SK-N-MC (cell line): ENCODE measurements around the gene PDE9A.

Experiments used
- DNase-seq: peaks from one replicate; pipeline ENCODE4 v3.0.0-alpha.2; 2011; ENCODE audit warnings: low read depth, low spot score
- H3K27ac ChIP-seq: fragments of 200-600 bp; sonication (generic); 2 replicates; pipeline ENCODE4 v1.5.1; 2016; ENCODE audit warnings: mixed run types
- H3K36me3 ChIP-seq: fragments of 200-600 bp; sonication (generic); 2 replicates; pipeline ENCODE4 v1.6.1; 2017; ENCODE audit warnings: antibody characterized with exemption, low read length, mixed read lengths; ENCODE audit not compliant: insufficient read depth
- H3K4me3 ChIP-seq: fragments of 200-600 bp; sonication (generic); 2 replicates; pipeline ENCODE4 v1.5.1; 2016
- H3K9ac ChIP-seq: fragments of 200-600 bp; sonication (generic); 2 replicates; pipeline ENCODE4 v1.8.0; 2017; ENCODE audit warnings: mixed run types, mixed read lengths; ENCODE audit not compliant: insufficient read length
- H3K9me3 ChIP-seq: fragments of 200-600 bp; sonication (generic); 2 replicates; pipeline ENCODE4 v1.6.1; 2017; ENCODE audit warnings: low read depth, mild to moderate bottlenecking, antibody characterized with exemption, low read length, moderate library complexity, mixed read lengths
- EZH2 ChIP-seq: fragments of 200-600 bp; sonication (generic); IDR thresholded peaks from one replicate; pipeline ENCODE4 v1.6.1; 2017; ENCODE audit warnings: antibody characterized with exemption
- FOXP2 ChIP-seq: optimal IDR thresholded peaks from 2 replicates; pipeline ENCODE3; 2011; ENCODE audit warnings: mild to moderate bottlenecking, moderate library complexity; ENCODE audit not compliant: insufficient read depth; ENCODE audit errors: extremely low read length, control extremely low read depth
- POLR2AphosphoS5 ChIP-seq: IDR thresholded peaks from 2 replicates; pipeline ENCODE4 v1.6.1; 2012; ENCODE audit warnings: mild to moderate bottlenecking, low read depth, low read length, borderline replicate concordance

PDE9A gene

GRCh38 chr21:42769820-42770716, 116.6 kb downstream of the PDE9A start:
- no peak for TF ChIP-seq POLR2AphosphoS5
- no peak for TF ChIP-seq EZH2
- TF ChIP-seq FOXP2 = no peak
- H3K27ac ChIP-seq = no peak overlapping the region
- no peak overlapping the region for H3K9ac ChIP-seq
- H3K9me3 ChIP-seq = no peaks in the 10 kb centered on the region
- no peak for DNase-seq
- peaks cover 28% of the 10 kb centered on the region; the same call in 1 of the 2 replicates for H3K36me3 ChIP-seq
- H3K4me3 ChIP-seq = no peak overlapping the region

DNA sequence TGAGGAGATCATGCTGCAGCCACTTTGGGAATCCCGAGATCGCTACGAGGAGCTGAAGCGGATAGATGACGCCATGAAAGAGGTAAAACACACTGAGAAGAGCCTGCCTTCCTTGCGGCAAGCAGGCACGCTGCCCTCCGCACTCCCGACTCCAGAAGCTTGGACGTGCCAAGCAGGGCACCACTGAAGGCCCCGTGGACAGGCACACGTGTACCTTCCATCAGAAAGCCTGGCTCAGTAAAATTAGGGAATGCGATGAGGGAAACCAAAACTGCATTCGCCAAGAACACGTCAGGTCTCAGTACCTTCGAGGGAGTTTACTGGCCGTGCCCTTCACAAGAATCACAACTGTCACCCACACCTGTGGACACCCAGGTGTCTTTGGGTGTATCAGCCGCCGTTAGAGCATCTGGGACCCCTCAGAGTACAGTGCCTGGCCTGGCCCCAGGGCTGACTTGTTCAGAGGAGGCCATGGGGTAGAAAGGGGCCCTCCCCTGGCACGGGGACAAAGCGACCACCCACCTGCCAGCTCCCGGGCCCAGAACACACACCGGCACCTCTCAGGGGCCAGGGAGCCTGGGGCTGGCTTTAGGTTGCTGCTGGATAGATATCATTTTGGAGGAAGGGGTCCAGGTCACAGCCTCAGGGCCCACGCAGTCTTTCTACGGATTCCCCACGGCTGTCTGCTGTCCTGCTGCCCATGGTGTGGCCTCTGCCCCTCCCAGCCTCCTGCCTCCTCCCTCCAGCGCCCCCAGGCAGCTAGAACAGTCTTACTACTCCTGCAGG, 117.5 kb downstream of the PDE9A start:
- Histone ChIP-seq H3K4me3 (no peak overlapping the region), H3K9ac (no peak overlapping the region), H3K36me3 (peaks cover 24% of the 10 kb centered on the region; the same call in 1 of the 2 replicates), H3K9me3 (no peaks in the 10 kb centered on the region), H3K27ac (no peak overlapping the region)
- TF ChIP-seq FOXP2 (no peak), POLR2AphosphoS5 (no peak), EZH2 (no peak)
- no peak for DNase-seq

DNA sequence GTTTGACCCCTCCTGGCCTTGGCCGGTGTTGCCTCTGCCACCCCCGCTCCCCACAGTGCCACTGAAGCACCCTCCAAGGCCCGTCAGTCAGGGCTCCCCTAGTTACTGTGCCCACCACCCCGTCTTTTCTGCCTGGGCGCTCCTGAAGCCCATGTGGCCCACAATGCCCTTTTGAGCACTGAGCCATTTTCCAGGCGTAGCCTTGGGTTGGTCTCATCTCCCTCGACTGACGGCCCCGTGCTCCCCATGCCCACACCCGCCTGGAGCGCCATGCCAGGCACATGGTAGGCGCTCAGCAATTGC, 118.0 kb downstream of the PDE9A start:
- Histone ChIP-seq H3K36me3 (peaks cover 24% of the 10 kb centered on the region; the same call in 1 of the 2 replicates), H3K9me3 (no peaks in the 10 kb centered on the region), H3K9ac (no peak overlapping the region), H3K27ac (no peak overlapping the region), H3K4me3 (no peak overlapping the region)
- no peak for DNase-seq
- no peak for TF ChIP-seq FOXP2
- no peak for TF ChIP-seq EZH2
- TF ChIP-seq POLR2AphosphoS5 = no peak

GRCh38 chr21:42775123-42775522, 121.7 kb downstream of the PDE9A start:
- no peak overlapping the region for H3K4me3 ChIP-seq
- TF ChIP-seq POLR2AphosphoS5 = no peak
- TF ChIP-seq FOXP2 = no peak
- no peaks in the 10 kb centered on the region for H3K9me3 ChIP-seq
- H3K27ac ChIP-seq = no peak overlapping the region
- H3K9ac ChIP-seq = no peak overlapping the region
- DNase-seq = no peak
- H3K36me3 ChIP-seq = peaks cover 9% of the 10 kb centered on the region; the same call in 1 of the 2 replicates

GRCh38 chr21:42775891-42776290, 122.5 kb downstream of the PDE9A start:
- DNase-seq = no peak
- H3K27ac ChIP-seq = no peak overlapping the region
- no peak for TF ChIP-seq FOXP2
- H3K9ac ChIP-seq = no peak overlapping the region
- no peaks in the 10 kb centered on the region for H3K9me3 ChIP-seq
- no peak overlapping the region for H3K4me3 ChIP-seq
- peaks cover 3% of the 10 kb centered on the region; the same call in 1 of the 2 replicates for H3K36me3 ChIP-seq

DNA sequence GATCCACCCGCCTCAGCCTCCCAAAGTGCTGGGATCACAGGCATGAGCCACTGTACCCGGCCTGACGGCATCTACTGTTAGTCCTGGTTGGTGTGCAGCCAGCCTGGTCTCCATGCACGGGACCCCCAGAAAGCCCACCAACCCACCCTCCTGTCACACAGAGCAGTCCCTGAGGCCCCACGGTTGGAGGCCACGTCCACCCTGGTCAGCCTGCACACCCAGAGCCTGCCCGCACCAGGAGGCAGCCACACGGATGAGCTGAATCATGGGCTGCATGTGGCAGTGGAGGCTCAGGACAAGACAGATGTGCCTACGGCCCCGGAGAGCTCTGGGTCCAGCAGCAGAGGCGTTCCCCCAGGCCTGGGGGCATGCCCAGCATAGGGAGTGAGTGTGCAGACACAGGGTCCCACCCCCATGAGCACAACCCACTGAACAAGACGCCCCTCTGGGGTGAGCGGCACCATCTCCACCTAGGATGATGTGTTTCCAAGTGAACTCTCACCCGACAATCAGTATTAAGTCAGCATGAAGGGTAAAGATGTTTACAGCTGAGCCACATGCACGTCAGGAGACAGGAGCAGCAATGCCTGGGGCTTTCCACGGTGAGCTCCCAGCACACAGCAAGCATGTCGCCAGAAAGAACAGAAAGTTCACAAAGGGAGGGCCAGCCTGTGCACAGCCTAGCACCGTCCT, 123.8 kb downstream of the PDE9A start:
- H3K27ac ChIP-seq = no peak overlapping the region
- H3K9ac ChIP-seq = no peak overlapping the region
- H3K4me3 ChIP-seq = no peak overlapping the region
- DNase-seq = no peak
- no peaks in the 10 kb centered on the region for H3K9me3 ChIP-seq
- no peaks in the 10 kb centered on the region; the same call in 1 of the 2 replicates for H3K36me3 ChIP-seq
- no peak for TF ChIP-seq FOXP2
- TF ChIP-seq POLR2AphosphoS5 = no peak
- no peak for TF ChIP-seq EZH2

DNA sequence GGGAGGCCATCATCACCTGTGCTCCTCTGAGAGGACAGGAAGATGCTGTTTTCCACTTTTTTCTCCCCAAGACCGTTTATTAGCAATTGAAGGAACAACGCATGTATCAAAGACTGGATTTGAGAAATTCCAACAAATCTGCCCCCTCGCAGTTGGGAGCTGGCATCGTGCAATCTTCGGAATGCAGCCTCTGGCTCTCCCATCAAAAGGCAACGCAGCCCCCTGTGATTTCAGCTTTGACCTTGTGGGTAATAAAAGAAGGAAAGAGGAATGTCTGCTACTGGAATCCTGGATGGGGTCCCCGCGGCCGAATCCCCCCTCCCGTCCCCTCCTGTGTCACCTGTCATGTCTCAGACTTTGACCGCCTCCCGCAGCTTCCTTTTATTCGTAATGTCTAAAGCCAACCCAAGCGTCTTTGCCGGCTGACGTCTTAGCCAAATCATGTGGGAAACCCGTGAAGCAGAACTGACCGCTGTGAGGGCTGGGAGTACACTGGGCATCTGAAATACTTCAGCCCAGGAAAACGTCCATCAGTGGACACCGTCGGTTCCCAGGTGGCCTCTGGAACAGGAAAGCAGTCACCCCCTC, 124.4 kb downstream of the PDE9A start:
- H3K9ac ChIP-seq = no peak overlapping the region
- TF ChIP-seq FOXP2 (no peak), EZH2 (no peak), POLR2AphosphoS5 (no peak)
- no peak overlapping the region for H3K27ac ChIP-seq
- H3K36me3 ChIP-seq = no peaks in the 10 kb centered on the region; the same call in 1 of the 2 replicates
- DNase-seq = no peak
- H3K4me3 ChIP-seq = no peak overlapping the region
- no peaks in the 10 kb centered on the region for H3K9me3 ChIP-seq

- no peak overlapping the region for H3K9ac ChIP-seq
Observed at GRCh38 chr21:42779431-42779861, 126.0 kb downstream of the PDE9A start.

More at GRCh38 chr21:42779431-42779861, 126.0 kb downstream of the PDE9A start:
- Histone ChIP-seq H3K36me3 (no peaks in the 10 kb centered on the region; the same call in 1 of the 2 replicates), H3K9me3 (no peaks in the 10 kb centered on the region), H3K4me3 (no peak overlapping the region), H3K27ac (no peak overlapping the region)
- TF ChIP-seq POLR2AphosphoS5 (no peak), EZH2 (no peak), FOXP2 (no peak)
- no peak for DNase-seq
